ENCODE results near the gene PDCD1. TPM values are rescaled to one million over a fixed set of nuclear protein-coding genes. Genes with fewer than 3 reads are reported as not detected.
"Not testable (repeated sequence)": the region's sequence is repeated elsewhere in the genome, so short reads cannot be mapped to it uniquely, and the experiment has no call there.

Gene PDCD1
- total RNA-seq (2022): not detected in 2 replicates
- not detected for Bru-seq, nascent RNA
- not detected for BruChase-seq, experiment 1, labeled RNA remaining after a 6-hour chase
- not detected for BruChase-seq, experiment 2, labeled RNA remaining after a 2-hour chase
- long read RNA-seq: 0 reads

GRCh38 chr2:241858206-241859016 is at the start of gene PDCD1:
Gene PDCD1, minus strand, starts transcription at chr2:241858894. Its CDS starts 56 bp downstream, at chr2:241858838.
- CTCF ChIA-PET: no interaction called here
- Mint-ChIP-seq H3K4me1 (ENCODE audit: low read depth, unreplicated experiment) (no peaks in the 10 kb centered on the region), H3K27ac (ENCODE audit: unreplicated experiment) (no peak within 1 kb of the TSS), H3K9me3 (ENCODE audit: low read depth, unreplicated experiment) (peaks cover 2% of the 10 kb centered on the region), H3K27me3 (ENCODE audit: unreplicated experiment) (peaks cover 56% of the 10 kb centered on the region), H3K4me3 (ENCODE audit: low read depth, unreplicated experiment) (no peak within 1 kb of the TSS), H3K36me3 (ENCODE audit: insufficient read depth, unreplicated experiment) (no peaks in the 10 kb centered on the region)
- no TSS peak for BruUV-seq (replicated peaks)
- intact Hi-C loops (cut with micrococcal nuclease; ENCODE audit: unreplicated experiment): no loop called here
- peak; percentile 31 for DNase-seq
- no peak for TF ChIP-seq CTCF (IDR thresholded peaks at IDR 0.05; ENCODE audit: unreplicated experiment)

GRCh38 chr2:241907831-241908230 is 49.1 kb upstream of the PDCD1 start:
- CTCF ChIA-PET; intact Hi-C loops (cut with micrococcal nuclease; ENCODE audit: unreplicated experiment); H3K36me3 Mint-ChIP-seq (ENCODE audit: insufficient read depth, unreplicated experiment); H3K9me3 Mint-ChIP-seq (ENCODE audit: low read depth, unreplicated experiment); H3K27ac Mint-ChIP-seq (ENCODE audit: unreplicated experiment); DNase-seq; H3K4me3 Mint-ChIP-seq (ENCODE audit: low read depth, unreplicated experiment); H3K27me3 Mint-ChIP-seq (ENCODE audit: unreplicated experiment); BruUV-seq (replicated peaks); H3K4me1 Mint-ChIP-seq (ENCODE audit: low read depth, unreplicated experiment): not testable (repeated sequence)

GRCh38 chr2:241906826-241907570 is 48.3 kb upstream of the PDCD1 start:
- H3K27me3 Mint-ChIP-seq (ENCODE audit: unreplicated experiment): no peaks in the 10 kb centered on the region
- no peak for DNase-seq
- CTCF ChIA-PET: no interaction called here

GRCh38 chr2:241906378-241906770 is 47.7 kb upstream of the PDCD1 start:
- DNase-seq; intact Hi-C loops (cut with micrococcal nuclease; ENCODE audit: unreplicated experiment); BruUV-seq (replicated peaks); H3K36me3 Mint-ChIP-seq (ENCODE audit: insufficient read depth, unreplicated experiment); H3K4me1 Mint-ChIP-seq (ENCODE audit: low read depth, unreplicated experiment); H3K27me3 Mint-ChIP-seq (ENCODE audit: unreplicated experiment); CTCF ChIA-PET; H3K9me3 Mint-ChIP-seq (ENCODE audit: low read depth, unreplicated experiment); H3K27ac Mint-ChIP-seq (ENCODE audit: unreplicated experiment); H3K4me3 Mint-ChIP-seq (ENCODE audit: low read depth, unreplicated experiment): not testable (repeated sequence)

More at GRCh38 chr2:241906826-241907570, 48.3 kb upstream of the PDCD1 start:
- H3K36me3 Mint-ChIP-seq (ENCODE audit: insufficient read depth, unreplicated experiment): no peaks in the 10 kb centered on the region
- BruUV-seq (replicated peaks): no TSS peak
- no peak overlapping the region for H3K4me3 Mint-ChIP-seq (ENCODE audit: low read depth, unreplicated experiment)
- H3K4me1 Mint-ChIP-seq (ENCODE audit: low read depth, unreplicated experiment): no peaks in the 10 kb centered on the region
- H3K9me3 Mint-ChIP-seq (ENCODE audit: low read depth, unreplicated experiment): no peaks in the 10 kb centered on the region
- no peak for TF ChIP-seq CTCF (IDR thresholded peaks at IDR 0.05; ENCODE audit: unreplicated experiment)
- intact Hi-C loops (cut with micrococcal nuclease; ENCODE audit: unreplicated experiment): no loop called here
- no peak overlapping the region for H3K27ac Mint-ChIP-seq (ENCODE audit: unreplicated experiment)

- Mint-ChIP-seq H3K4me1 (ENCODE audit: low read depth, unreplicated experiment) (no peaks in the 10 kb centered on the region), H3K27me3 (ENCODE audit: unreplicated experiment) (no peaks in the 10 kb centered on the region), H3K36me3 (ENCODE audit: insufficient read depth, unreplicated experiment) (no peaks in the 10 kb centered on the region), H3K27ac (ENCODE audit: unreplicated experiment) (no peak overlapping the region), H3K4me3 (ENCODE audit: low read depth, unreplicated experiment) (no peak overlapping the region), H3K9me3 (ENCODE audit: low read depth, unreplicated experiment) (no peaks in the 10 kb centered on the region)
- no peak for DNase-seq
- intact Hi-C loops (cut with micrococcal nuclease; ENCODE audit: unreplicated experiment): no loop called here
- CTCF ChIA-PET: no interaction called here
- BruUV-seq (replicated peaks): no TSS peak
- no peak for TF ChIP-seq CTCF (IDR thresholded peaks at IDR 0.05; ENCODE audit: unreplicated experiment)
Observed at GRCh38 chr2:241905716-241906377, 47.2 kb upstream of the PDCD1 start.

All from Calu3 (cell line).